Fibroblast of the aortic adventitia (primary cell): ENCODE results near the gene SVEP1. TPM values are rescaled to one million over a fixed set of nuclear protein-coding genes. Genes with fewer than 3 reads are reported as not detected.

Source experiments
- DNase-seq: peaks from one replicate; pipeline ENCODE4 v3.0.0-alpha.2; 2010; ENCODE audit warnings: low read depth
- H3K4me3 ChIP-seq: 2 replicates; pipeline ENCODE4 v1.5.1; 2011; ENCODE audit warnings: low read depth, mild to moderate bottlenecking, control low read depth, low read length, moderate library complexity
- CTCF ChIP-seq: IDR thresholded peaks from 2 replicates; pipeline ENCODE4 v1.5.1; 2011; ENCODE audit warnings: mild to moderate bottlenecking, low read length, control low read depth, inconsistent platforms; ENCODE audit not compliant: insufficient read depth
- total RNA-seq: library from RNA; depleted of rRNA; stranded (reverse); fragments of >200 nt; gene quantifications from 2 replicates; pipeline ENCODE4 v1.2.3, GENCODE V29; 2012; ENCODE audit warnings: low replicate concordance

The SVEP1 gene
- total RNA-seq, 1 donor = 50.2 TPM

GRCh38 chr9:110479481-110479880 is 100.1 kb downstream of the SVEP1 start:
- no peak for DNase-seq
- TF ChIP-seq CTCF = no peak
- no peak overlapping the region for H3K4me3 ChIP-seq

- TF ChIP-seq CTCF = no peak
- DNase-seq = no peak
- no peak overlapping the region for H3K4me3 ChIP-seq
Measured at GRCh38 chr9:110476251-110476650, 103.3 kb downstream of the SVEP1 start.

GRCh38 chr9:110472111-110472510 is 107.4 kb downstream of the SVEP1 start:
- no peak for TF ChIP-seq CTCF
- DNase-seq = no peak
- no peak overlapping the region for H3K4me3 ChIP-seq

- no peak for TF ChIP-seq CTCF
- no peak for DNase-seq
- no peak overlapping the region for H3K4me3 ChIP-seq
Measured at GRCh38 chr9:110468950-110469349, 110.6 kb downstream of the SVEP1 start.

- no peak for TF ChIP-seq CTCF
- no peak overlapping the region for H3K4me3 ChIP-seq
- DNase-seq = no peak
Measured at GRCh38 chr9:110465190-110465589, 114.4 kb downstream of the SVEP1 start.

GRCh38 chr9:110464321-110464720 is 115.2 kb downstream of the SVEP1 start:
- H3K4me3 ChIP-seq = no peak overlapping the region
- TF ChIP-seq CTCF = no peak
- DNase-seq = no peak

- no peak for DNase-seq
- H3K4me3 ChIP-seq = no peak overlapping the region
- no peak for TF ChIP-seq CTCF
Measured at GRCh38 chr9:110463499-110463898, 116.0 kb downstream of the SVEP1 start.
